HT1080 (cell line): ENCODE data around the gene SPACA1. TPM values are rescaled to one million over a fixed set of nuclear protein-coding genes. Genes with fewer than 3 reads are reported as not detected.

Experiments used
- DNase-seq: peaks from one replicate; pipeline ENCODE4 v3.0.0-alpha.2; 2015; ENCODE audit warnings: low read depth
- total RNA-seq: library from RNA; depleted of rRNA; stranded (reverse); fragments of >200 nt; shearing (Covaris generic); gene quantifications from 2 replicates; pipeline ENCODE4 v1.2.3, GENCODE V29; 2014; rRNA removed

Gene SPACA1
- total RNA-seq, 1 experiment from 2014 or later = not detected

DNA sequence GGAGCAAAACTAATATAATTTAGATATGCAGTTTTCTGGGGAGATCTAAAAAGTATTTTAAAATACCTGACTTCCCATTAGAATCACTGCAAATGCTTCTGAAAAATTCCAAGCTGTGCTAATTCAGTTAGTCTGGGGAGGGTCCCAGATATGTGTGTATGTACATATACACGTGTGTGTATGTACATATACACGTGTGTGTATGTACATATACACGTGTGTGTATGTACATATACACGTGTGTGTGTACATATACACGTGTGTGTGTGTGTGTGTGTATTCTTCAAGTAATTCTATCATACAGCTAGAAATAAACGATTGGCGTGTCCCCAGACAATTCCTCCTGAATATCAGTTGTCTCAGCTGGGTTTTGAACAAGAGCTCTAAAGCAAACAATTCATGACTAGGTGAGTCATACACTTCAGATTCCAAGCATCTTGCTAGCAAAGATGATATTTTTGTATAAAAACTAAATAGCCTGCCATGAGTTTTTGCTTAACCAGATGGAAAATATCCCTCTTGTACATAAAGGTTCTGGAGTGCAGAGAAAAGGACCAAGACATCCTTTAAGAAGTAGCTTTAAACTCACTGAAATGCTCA lies 58.2 kb downstream of the SPACA1 start:
- DNase-seq = no peak

DNA sequence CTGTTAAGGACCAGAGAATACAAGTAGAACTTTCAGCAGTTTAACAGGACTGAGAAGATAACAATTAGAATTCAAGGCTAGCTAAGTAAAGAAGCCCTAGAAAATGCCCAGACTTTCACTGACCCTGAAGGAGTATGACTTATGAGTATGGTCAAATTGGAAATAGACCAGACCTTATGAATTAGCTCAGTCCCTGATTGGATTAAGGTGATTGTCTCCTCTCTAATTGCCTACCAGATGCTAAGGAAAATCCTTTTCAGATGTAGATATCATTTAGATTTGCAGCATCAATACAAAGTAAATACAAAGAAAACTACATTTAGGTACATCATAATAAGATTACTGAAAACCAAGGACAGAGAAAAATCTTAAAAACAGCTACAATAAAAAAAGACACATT lies 59.6 kb downstream of the SPACA1 start:
- no peak for DNase-seq

GRCh38 chr6:88111991-88112390 lies 64.3 kb downstream of the SPACA1 start:
- no peak for DNase-seq

- no peak for DNase-seq
These were observed 67.2 kb downstream of the SPACA1 start for GRCh38 chr6:88114838-88115237.

DNA sequence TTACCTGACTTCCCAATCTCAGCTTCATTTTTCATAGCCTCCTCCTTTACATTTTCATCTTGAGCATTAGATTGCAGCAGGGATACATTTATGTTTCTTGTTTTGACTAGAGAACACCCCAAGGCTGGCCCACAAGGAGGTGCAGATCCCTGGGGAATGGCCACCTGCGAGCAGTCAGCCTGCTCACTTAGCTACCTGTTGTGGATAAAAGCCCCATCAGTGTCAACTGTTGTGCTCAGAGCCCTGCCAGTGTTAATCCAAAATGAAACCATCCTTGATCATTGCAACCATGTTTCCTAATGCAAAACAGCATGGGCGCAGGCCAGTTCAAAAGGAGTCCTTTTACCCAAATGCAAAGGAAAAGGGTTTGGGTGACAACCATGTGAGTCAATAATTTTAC lies 67.7 kb downstream of the SPACA1 start:
- DNase-seq = no peak

GRCh38 chr6:88116276-88116675 lies 68.6 kb downstream of the SPACA1 start:
- no peak for DNase-seq

Other genes with a start within 250 kb of the SPACA1 start
- gene CNR1, start 118.5 kb downstream of the SPACA1 start, total RNA-seq = not detected in 2 replicates